Measurements from ENCODE around the gene TUBA4B. TPM values are rescaled to one million over a fixed set of nuclear protein-coding genes. Genes with fewer than 3 reads are reported as not detected.

The TUBA4B gene
- total RNA-seq, 4 donors from 2014 or later, result not detected

DNA sequence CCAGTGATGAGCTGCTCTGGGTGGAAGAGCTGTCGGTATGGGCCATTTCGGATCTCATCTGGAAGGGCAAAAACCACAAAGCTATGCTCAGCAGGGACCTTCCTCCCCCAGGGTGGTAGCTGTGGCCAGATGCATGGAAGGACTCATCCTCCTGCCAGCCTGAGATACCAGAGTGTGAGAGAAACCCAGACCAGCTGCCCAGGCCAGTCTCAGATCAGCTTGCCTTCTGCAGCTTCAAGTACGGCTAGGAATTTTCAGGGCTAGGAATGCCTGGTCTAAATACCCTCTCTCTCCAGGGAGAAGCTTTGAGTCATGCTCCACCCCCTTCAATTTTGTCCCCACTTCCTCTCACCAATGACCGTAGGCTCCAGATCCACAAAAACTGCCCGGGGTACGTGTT is 1.4 kb upstream of the TUBA4B start:
- Histone ChIP-seq H3K9me3 (no peaks in the 10 kb centered on the region), H3K36me3 (no peaks in the 10 kb centered on the region), H3K27ac (peak overlapping the region; percentile 94 to 97 (median 94)), H3K27me3 (no peaks in the 10 kb centered on the region), H3K4me1 (peaks cover 40 to 73% (median 68%) of the 10 kb centered on the region in 4 donors), H3K4me3 (peak overlapping the region in 1 of 4 donors; percentile 72)
- in situ Hi-C loops (cut with MboI; ENCODE audit: low pct_ligation_motif_present in 1 of 4, low pct_unique_long_range_greater_than_20kb in 1 of 4, low sequenced_read_pairs in 3 of 4) (no loop called here), intact Hi-C loops (cut with DNase I; ENCODE audit: low total_unique reads) (no loop called here)
- TF ChIP-seq POLR2AphosphoS5 (IDR thresholded peaks at IDR 0.05), result no peak
- TF ChIP-seq EP300 (IDR thresholded peaks at IDR 0.05; ENCODE audit: low read depth), result no peak
- TF ChIP-seq CTCF (IDR thresholded peaks at IDR 0.05), result no peak
- no peak for TF ChIP-seq POLR2A (IDR thresholded peaks at IDR 0.05)
- no peak for DNase-seq
- WGBS, 2 donors (ENCODE audit: low coverage in 1 of 2), result 78% methylated on average over 6 of the region's 6 CpGs; no CpG with 5 or more reads in 1 of the 2 donors

GRCh38 chr2:219252084-219252483 is 959 bp upstream of the TUBA4B start:
- peak overlapping the region in 3 of 4 donors; percentile 49 to 72 (median 57) for H3K4me3 ChIP-seq
- H3K4me1 ChIP-seq, result peaks cover 38 to 71% (median 65%) of the 10 kb centered on the region in 4 donors
- TF ChIP-seq POLR2A (IDR thresholded peaks at IDR 0.05), result no peak
- no peak for TF ChIP-seq CTCF (IDR thresholded peaks at IDR 0.05)
- no peak for TF ChIP-seq POLR2AphosphoS5 (IDR thresholded peaks at IDR 0.05)
- no peak for TF ChIP-seq EP300 (IDR thresholded peaks at IDR 0.05; ENCODE audit: low read depth)
- intact Hi-C loops (cut with DNase I; ENCODE audit: low total_unique reads) (no loop called here), in situ Hi-C loops (cut with MboI; ENCODE audit: low pct_ligation_motif_present in 1 of 4, low pct_unique_long_range_greater_than_20kb in 1 of 4, low sequenced_read_pairs in 3 of 4) (no loop called here)
- no peaks in the 10 kb centered on the region for H3K27me3 ChIP-seq
- peak overlapping the region; percentile 94 to 97 (median 94) for H3K27ac ChIP-seq
- 55% methylated on average over 5 of the region's 5 CpGs; no CpG with 5 or more reads in 1 of the 2 donors for WGBS, 2 donors (ENCODE audit: low coverage in 1 of 2)
- peak; percentile 31 for DNase-seq
- H3K9me3 ChIP-seq, result no peaks in the 10 kb centered on the region
- no peaks in the 10 kb centered on the region for H3K36me3 ChIP-seq

GRCh38 chr2:219252570-219252899 is 508 bp upstream of the TUBA4B start:
- WGBS, 2 donors (ENCODE audit: low coverage in 1 of 2), result 19 to 26% methylated on average over 6 to 9 of the region's 9 CpGs
- no peak for TF ChIP-seq POLR2A (IDR thresholded peaks at IDR 0.05)
- no peak for TF ChIP-seq EP300 (IDR thresholded peaks at IDR 0.05; ENCODE audit: low read depth)
- TF ChIP-seq POLR2AphosphoS5 (IDR thresholded peaks at IDR 0.05), result no peak
- no peak for TF ChIP-seq CTCF (IDR thresholded peaks at IDR 0.05)
- no peaks in the 10 kb centered on the region for H3K36me3 ChIP-seq
- H3K4me3 ChIP-seq, result peak overlapping the region; percentile 49 to 72 (median 60)
- no peaks in the 10 kb centered on the region for H3K27me3 ChIP-seq
- peak overlapping the region; percentile 94 to 97 (median 94) for H3K27ac ChIP-seq
- no peaks in the 10 kb centered on the region for H3K9me3 ChIP-seq
- intact Hi-C loops (cut with DNase I; ENCODE audit: low total_unique reads), result no loop called here
- in situ Hi-C loops (cut with MboI; ENCODE audit: low pct_ligation_motif_present in 1 of 4, low pct_unique_long_range_greater_than_20kb in 1 of 4, low sequenced_read_pairs in 3 of 4), result no loop called here
- H3K4me1 ChIP-seq, result peaks cover 36 to 67% (median 61%) of the 10 kb centered on the region in 4 donors
- DNase-seq, result no peak

GRCh38 chr2:219253753-219254589 is 928 bp downstream of the TUBA4B start, which contains the start of gene TUBA4A:
TUBA4A (minus strand) TSS chr2:219253918; CDS start chr2:219253858, 60 bp downstream.
- in situ Hi-C loops (cut with MboI; ENCODE audit: low pct_ligation_motif_present in 1 of 4, low pct_unique_long_range_greater_than_20kb in 1 of 4, low sequenced_read_pairs in 3 of 4), result no loop called here
- TF ChIP-seq EP300 (IDR thresholded peaks at IDR 0.05; ENCODE audit: low read depth) (no peak), POLR2A (IDR thresholded peaks at IDR 0.05) (peak; percentile 99), CTCF (IDR thresholded peaks at IDR 0.05) (peak in 2 of 5 experiments; percentile 23 to 54), POLR2AphosphoS5 (IDR thresholded peaks at IDR 0.05) (peak; percentile 99)
- peak within 1 kb of the TSS; percentile 49 to 72 (median 60) for H3K4me3 ChIP-seq
- intact Hi-C loops (cut with DNase I; ENCODE audit: low total_unique reads), result no loop called here
- peak within 1 kb of the TSS; percentile 94 to 97 (median 94) for H3K27ac ChIP-seq
- peaks cover 27 to 53% (median 47%) of the 10 kb centered on the region in 4 donors for H3K4me1 ChIP-seq
- 1 to 40% methylated on average over 1 to 24 of the region's 76 CpGs for WGBS, 2 donors (ENCODE audit: low coverage in 1 of 2)
- H3K27me3 ChIP-seq, result no peaks in the 10 kb centered on the region
- no peaks in the 10 kb centered on the region for H3K36me3 ChIP-seq
- DNase-seq, result peak; percentile 95
- H3K9me3 ChIP-seq, result no peaks in the 10 kb centered on the region
